Measurements from ENCODE around the gene FAT2.

The FAT2 gene, protein sequence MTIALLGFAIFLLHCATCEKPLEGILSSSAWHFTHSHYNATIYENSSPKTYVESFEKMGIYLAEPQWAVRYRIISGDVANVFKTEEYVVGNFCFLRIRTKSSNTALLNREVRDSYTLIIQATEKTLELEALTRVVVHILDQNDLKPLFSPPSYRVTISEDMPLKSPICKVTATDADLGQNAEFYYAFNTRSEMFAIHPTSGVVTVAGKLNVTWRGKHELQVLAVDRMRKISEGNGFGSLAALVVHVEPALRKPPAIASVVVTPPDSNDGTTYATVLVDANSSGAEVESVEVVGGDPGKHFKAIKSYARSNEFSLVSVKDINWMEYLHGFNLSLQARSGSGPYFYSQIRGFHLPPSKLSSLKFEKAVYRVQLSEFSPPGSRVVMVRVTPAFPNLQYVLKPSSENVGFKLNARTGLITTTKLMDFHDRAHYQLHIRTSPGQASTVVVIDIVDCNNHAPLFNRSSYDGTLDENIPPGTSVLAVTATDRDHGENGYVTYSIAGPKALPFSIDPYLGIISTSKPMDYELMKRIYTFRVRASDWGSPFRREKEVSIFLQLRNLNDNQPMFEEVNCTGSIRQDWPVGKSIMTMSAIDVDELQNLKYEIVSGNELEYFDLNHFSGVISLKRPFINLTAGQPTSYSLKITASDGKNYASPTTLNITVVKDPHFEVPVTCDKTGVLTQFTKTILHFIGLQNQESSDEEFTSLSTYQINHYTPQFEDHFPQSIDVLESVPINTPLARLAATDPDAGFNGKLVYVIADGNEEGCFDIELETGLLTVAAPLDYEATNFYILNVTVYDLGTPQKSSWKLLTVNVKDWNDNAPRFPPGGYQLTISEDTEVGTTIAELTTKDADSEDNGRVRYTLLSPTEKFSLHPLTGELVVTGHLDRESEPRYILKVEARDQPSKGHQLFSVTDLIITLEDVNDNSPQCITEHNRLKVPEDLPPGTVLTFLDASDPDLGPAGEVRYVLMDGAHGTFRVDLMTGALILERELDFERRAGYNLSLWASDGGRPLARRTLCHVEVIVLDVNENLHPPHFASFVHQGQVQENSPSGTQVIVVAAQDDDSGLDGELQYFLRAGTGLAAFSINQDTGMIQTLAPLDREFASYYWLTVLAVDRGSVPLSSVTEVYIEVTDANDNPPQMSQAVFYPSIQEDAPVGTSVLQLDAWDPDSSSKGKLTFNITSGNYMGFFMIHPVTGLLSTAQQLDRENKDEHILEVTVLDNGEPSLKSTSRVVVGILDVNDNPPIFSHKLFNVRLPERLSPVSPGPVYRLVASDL (N-terminal part only)

DNA sequence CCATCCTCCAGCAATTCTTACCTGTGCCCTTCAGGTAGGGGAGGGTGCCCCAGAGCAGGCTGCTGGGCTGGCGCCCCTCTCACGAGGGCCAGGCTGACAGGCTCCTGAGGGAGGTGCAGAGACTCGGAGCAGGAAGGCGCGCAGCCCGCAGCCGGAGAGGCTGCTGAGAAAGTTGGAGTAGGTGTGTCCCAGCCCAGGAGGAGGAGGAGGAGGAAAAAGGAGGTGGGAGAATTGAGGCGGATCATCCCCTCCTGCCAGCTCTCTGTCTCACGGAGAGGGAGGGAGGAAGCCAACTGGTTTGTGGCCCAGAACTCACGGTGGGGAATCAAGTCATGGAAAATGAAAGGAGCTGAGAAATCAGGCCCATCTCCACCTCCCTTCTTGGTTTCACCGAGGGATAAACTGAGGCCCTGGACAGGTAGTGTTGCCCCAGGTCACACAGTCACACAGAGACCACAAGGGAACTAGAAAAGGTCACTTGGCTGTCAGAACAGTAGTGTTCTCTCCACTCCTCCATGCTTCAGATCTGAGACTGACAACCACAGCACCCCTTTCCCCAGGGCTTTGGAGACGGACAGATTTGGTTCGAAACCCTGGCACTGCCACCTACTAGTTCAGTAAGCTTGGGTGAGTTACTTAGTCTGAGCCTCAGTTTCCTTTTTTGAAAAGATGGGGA lies at the start of gene FAT2:
Gene FAT2, minus strand, starts transcription at position 188 of the 676 bp plus-strand sequence. CDS start 22,400 bp downstream, outside the sequence.
- Histone ChIP-seq H3K9ac (ENCODE audit: low read length) (no peak within 1 kb of the TSS), H3K4me3 (ENCODE audit: insufficient read depth, low read length, poor library complexity, severe bottlenecking) (no peak within 1 kb of the TSS), H3K79me2 (ENCODE audit: insufficient read depth, low read length) (no peaks in the 10 kb centered on the region), H3K27ac (ENCODE audit: low read depth, low read length) (no peak within 1 kb of the TSS), H3F3A (ENCODE audit: insufficient read depth) (no peaks in the 10 kb centered on the region), H2AFZ (ENCODE audit: low read depth, low read length, severe bottlenecking) (no peak within 1 kb of the TSS), H3K27me3 (ENCODE audit: low read length) (no peaks in the 10 kb centered on the region), H4K20me1 (ENCODE audit: low read depth, low read length) (no peaks in the 10 kb centered on the region), H3K9me2 (replicated peaks; ENCODE audit: insufficient read depth, low read length) (no peaks in the 10 kb centered on the region), H3K36me3 (ENCODE audit: low read length) (no peaks in the 10 kb centered on the region), H3K9me3 (ENCODE audit: insufficient read depth, low read length) (no peaks in the 10 kb centered on the region), H3K4me2 (ENCODE audit: low read depth, low read length, poor library complexity, severe bottlenecking) (no peak within 1 kb of the TSS)
- TF ChIP-seq, protein P1, sequence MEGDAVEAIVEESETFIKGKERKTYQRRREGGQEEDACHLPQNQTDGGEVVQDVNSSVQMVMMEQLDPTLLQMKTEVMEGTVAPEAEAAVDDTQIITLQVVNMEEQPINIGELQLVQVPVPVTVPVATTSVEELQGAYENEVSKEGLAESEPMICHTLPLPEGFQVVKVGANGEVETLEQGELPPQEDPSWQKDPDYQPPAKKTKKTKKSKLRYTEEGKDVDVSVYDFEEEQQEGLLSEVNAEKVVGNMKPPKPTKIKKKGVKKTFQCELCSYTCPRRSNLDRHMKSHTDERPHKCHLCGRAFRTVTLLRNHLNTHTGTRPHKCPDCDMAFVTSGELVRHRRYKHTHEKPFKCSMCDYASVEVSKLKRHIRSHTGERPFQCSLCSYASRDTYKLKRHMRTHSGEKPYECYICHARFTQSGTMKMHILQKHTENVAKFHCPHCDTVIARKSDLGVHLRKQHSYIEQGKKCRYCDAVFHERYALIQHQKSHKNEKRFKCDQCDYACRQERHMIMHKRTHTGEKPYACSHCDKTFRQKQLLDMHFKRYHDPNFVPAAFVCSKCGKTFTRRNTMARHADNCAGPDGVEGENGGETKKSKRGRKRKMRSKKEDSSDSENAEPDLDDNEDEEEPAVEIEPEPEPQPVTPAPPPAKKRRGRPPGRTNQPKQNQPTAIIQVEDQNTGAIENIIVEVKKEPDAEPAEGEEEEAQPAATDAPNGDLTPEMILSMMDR (IDR thresholded peaks at IDR 0.05; ENCODE audit: insufficient read depth, low read length, poor library complexity, severe bottlenecking) = no peak
- no peak for TF ChIP-seq EZH2phosphoT487 (conservative IDR thresholded peaks at IDR 0.05; ENCODE audit: low read length)

DNA sequence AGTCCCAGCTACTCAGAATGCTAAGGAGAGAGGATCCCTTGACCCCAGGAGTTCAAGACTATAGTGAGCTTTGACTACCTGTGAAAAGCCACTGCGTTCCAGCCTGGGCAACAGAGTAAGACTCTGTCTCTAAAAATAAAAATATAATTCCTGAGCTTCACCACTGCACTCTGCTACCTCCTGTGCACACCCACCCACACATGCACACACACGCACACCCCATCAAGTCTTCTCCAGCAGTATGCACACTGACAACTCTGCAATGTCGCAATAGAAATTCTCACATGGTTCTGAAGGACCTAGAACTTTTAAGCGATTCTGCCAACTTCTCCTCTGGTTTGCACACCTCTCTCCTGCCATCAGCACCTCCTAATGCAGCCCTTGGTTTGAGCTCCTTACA lies 47.5 kb upstream of the FAT2 start:
- no peak overlapping the region for H3K9ac ChIP-seq (ENCODE audit: low read length)
- no peaks in the 10 kb centered on the region for H3K27me3 ChIP-seq (ENCODE audit: low read length)
- H2AFZ ChIP-seq (ENCODE audit: low read depth, low read length, severe bottlenecking) = no peak overlapping the region
- no peak overlapping the region for H3K4me2 ChIP-seq (ENCODE audit: low read depth, low read length, poor library complexity, severe bottlenecking)
- no peaks in the 10 kb centered on the region for H3K9me2 ChIP-seq (replicated peaks; ENCODE audit: insufficient read depth, low read length)
- H3K27ac ChIP-seq (ENCODE audit: low read depth, low read length) = no peak overlapping the region
- TF ChIP-seq, protein P1 (IDR thresholded peaks at IDR 0.05; ENCODE audit: insufficient read depth, low read length, poor library complexity, severe bottlenecking) = no peak
- no peak for TF ChIP-seq EZH2phosphoT487 (conservative IDR thresholded peaks at IDR 0.05; ENCODE audit: low read length)
- H3K4me3 ChIP-seq (ENCODE audit: insufficient read depth, low read length, poor library complexity, severe bottlenecking) = no peak overlapping the region
- H3K79me2 ChIP-seq (ENCODE audit: insufficient read depth, low read length) = no peaks in the 10 kb centered on the region
- no peaks in the 10 kb centered on the region for H3F3A ChIP-seq (ENCODE audit: insufficient read depth)
- no peaks in the 10 kb centered on the region for H3K9me3 ChIP-seq (ENCODE audit: insufficient read depth, low read length)
- no peaks in the 10 kb centered on the region for H3K36me3 ChIP-seq (ENCODE audit: low read length)
- no peaks in the 10 kb centered on the region for H4K20me1 ChIP-seq (ENCODE audit: low read depth, low read length)

DNA sequence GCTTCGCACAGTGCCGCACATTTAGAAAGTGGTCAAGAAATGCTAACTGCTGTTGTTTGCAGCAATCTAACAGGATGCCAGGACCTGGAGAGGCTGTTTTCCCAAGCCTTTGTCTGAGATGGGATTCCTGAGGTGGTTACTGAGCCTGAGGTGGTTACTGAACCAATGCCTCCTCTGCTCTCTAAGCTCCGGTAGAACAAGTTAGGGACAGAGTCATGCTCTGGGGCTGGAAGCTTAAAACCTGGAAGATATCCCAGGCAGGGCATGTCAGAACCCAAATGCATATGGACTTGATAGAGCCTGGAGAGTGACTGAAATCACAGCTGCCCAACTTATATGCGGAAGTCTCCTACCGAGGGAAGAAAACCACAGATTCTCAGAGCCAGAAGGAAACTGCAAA lies 46.5 kb upstream of the FAT2 start:
- Histone ChIP-seq H3K4me3 (ENCODE audit: insufficient read depth, low read length, poor library complexity, severe bottlenecking) (no peak overlapping the region), H4K20me1 (ENCODE audit: low read depth, low read length) (no peaks in the 10 kb centered on the region), H3K79me2 (ENCODE audit: insufficient read depth, low read length) (no peaks in the 10 kb centered on the region), H3K9me3 (ENCODE audit: insufficient read depth, low read length) (no peaks in the 10 kb centered on the region), H3K27ac (ENCODE audit: low read depth, low read length) (no peak overlapping the region), H2AFZ (ENCODE audit: low read depth, low read length, severe bottlenecking) (no peak overlapping the region), H3K27me3 (ENCODE audit: low read length) (0 out of 2 replicates have a peak, but pooled peaks cover 2% of the 10 kb centered on the region), H3K9ac (ENCODE audit: low read length) (no peak overlapping the region), H3K36me3 (ENCODE audit: low read length) (no peaks in the 10 kb centered on the region), H3K9me2 (replicated peaks; ENCODE audit: insufficient read depth, low read length) (no peaks in the 10 kb centered on the region), H3F3A (ENCODE audit: insufficient read depth) (no peaks in the 10 kb centered on the region), H3K4me2 (ENCODE audit: low read depth, low read length, poor library complexity, severe bottlenecking) (no peak overlapping the region)
- TF ChIP-seq, protein P1 (IDR thresholded peaks at IDR 0.05; ENCODE audit: insufficient read depth, low read length, poor library complexity, severe bottlenecking) = no peak
- no peak for TF ChIP-seq EZH2phosphoT487 (conservative IDR thresholded peaks at IDR 0.05; ENCODE audit: low read length)

Measured in SU-DHL-6 (cell line).